Natural killer cell treated with Interleukin-12 subunit alpha and Interleukin-12 subunit beta and Interleukin-15 and Interleukin-18, amount 100 ng/mL, for 72 hours (primary cell): Measurements from ENCODE around the gene MMADHC. TPM values are rescaled to one million over a fixed set of nuclear protein-coding genes. Genes with fewer than 3 reads are reported as not detected.

ENCODE experiments used
- ATAC-seq, 2 donors: fragments of 150-1000 bp; cut with Tn5 transposase in 1 of 2; sonication (Bioruptor Pico), chemical (Tn5 transposase) in 1 of 2; 2 replicates each; pipeline ENCODE4 v1.10.0; 2021
- DNase-seq: peaks from one replicate; pipeline ENCODE4 v3.0.0; 2022; ENCODE audit warnings: low spot score
- H3K27ac Mint-ChIP-seq, 2 donors: 1 replicate in 1 of 2; 2 replicates in 1 of 2; pipeline ENCODE4 v1.8.0; 2022; ENCODE audit warnings: mixed read lengths in 2 of 2, mild to moderate bottlenecking in 1 of 2, moderate library complexity in 1 of 2
- H3K27me3 Mint-ChIP-seq, 2 donors: 1 replicate in 1 of 2; 2 replicates in 1 of 2; pipeline ENCODE4 v1.8.0; 2022; ENCODE audit warnings: mixed read lengths in 2 of 2
- H3K36me3 Mint-ChIP-seq: one replicate; pipeline ENCODE4 v1.8.0; 2022; ENCODE audit warnings: mixed read lengths
- H3K4me1 Mint-ChIP-seq, 2 donors: 1 replicate in 1 of 2; 2 replicates in 1 of 2; pipeline ENCODE4 v1.8.0; 2022; ENCODE audit warnings: low read depth in 2 of 2, mixed read lengths in 2 of 2, mild to moderate bottlenecking in 1 of 2
- H3K4me3 Mint-ChIP-seq: one replicate; pipeline ENCODE4 v1.8.0; 2022; ENCODE audit warnings: mixed read lengths
- H3K9me3 Mint-ChIP-seq: 2 replicates; pipeline ENCODE4 v1.8.0; 2022; ENCODE audit warnings: mixed read lengths
- total RNA-seq, 2 donors: library from RNA; stranded (reverse); gene quantifications; one replicate each; pipeline ENCODE4 v1.2.3, GENCODE V29; 2022

Gene MMADHC
- 100 to 1,000 TPM in 1 of 2 donors, 10 to 100 TPM in 1; 77.8 to 106 TPM for total RNA-seq

GRCh38 chr2:149587220-149587949 is at the start of gene MMADHC:
MMADHC (minus strand) TSS chr2:149587775; CDS start chr2:149587097, 678 bp downstream.
- Mint-ChIP-seq H3K27ac (peak within 1 kb of the TSS; percentile 99 to 100), H3K4me1 (peaks cover 33 to 40% of the 10 kb centered on the region in 2 donors), H3K4me3 (peak within 1 kb of the TSS; percentile 100), H3K36me3 (peaks cover 14% of the 10 kb centered on the region), H3K27me3 (peaks cover 15 to 28% of the 10 kb centered on the region in 2 donors), H3K9me3 (no peaks in the 10 kb centered on the region)
- peak; percentile 98 to 99 for ATAC-seq
- peak; percentile 95 for DNase-seq

GRCh38 chr2:149634103-149634502 is 46.5 kb upstream of the MMADHC start:
- no peak for DNase-seq
- no peak for ATAC-seq
- Mint-ChIP-seq H3K27me3 (peaks cover 2 to 14% of the 10 kb centered on the region in 2 donors), H3K9me3 (peaks cover 6% of the 10 kb centered on the region), H3K4me1 (no peaks in the 10 kb centered on the region), H3K4me3 (no peak overlapping the region), H3K27ac (no peak overlapping the region), H3K36me3 (no peaks in the 10 kb centered on the region)

- Mint-ChIP-seq H3K27ac (no peak overlapping the region), H3K9me3 (peaks cover 6% of the 10 kb centered on the region), H3K4me1 (no peaks in the 10 kb centered on the region), H3K36me3 (no peaks in the 10 kb centered on the region), H3K27me3 (peaks cover 2 to 14% of the 10 kb centered on the region in 2 donors), H3K4me3 (no peak overlapping the region)
- ATAC-seq (no peak), DNase-seq (no peak)
Observed at GRCh38 chr2:149630445-149630844, 42.9 kb upstream of the MMADHC start.

- no peaks in the 10 kb centered on the region for H3K4me1 Mint-ChIP-seq
- no peak overlapping the region for H3K27ac Mint-ChIP-seq
- ATAC-seq (no peak), DNase-seq (no peak)
- H3K36me3 Mint-ChIP-seq, result no peaks in the 10 kb centered on the region
- H3K9me3 Mint-ChIP-seq, result peaks cover 3% of the 10 kb centered on the region
- H3K27me3 Mint-ChIP-seq, result peaks cover 0 to 18% of the 10 kb centered on the region in 2 donors
- H3K4me3 Mint-ChIP-seq, result no peak overlapping the region
Observed at GRCh38 chr2:149629026-149629425, 41.5 kb upstream of the MMADHC start.

GRCh38 chr2:149627111-149627801 is 39.7 kb upstream of the MMADHC start:
- H3K4me3 Mint-ChIP-seq, result no peak overlapping the region
- no peaks in the 10 kb centered on the region for H3K4me1 Mint-ChIP-seq
- H3K9me3 Mint-ChIP-seq, result peaks cover 3% of the 10 kb centered on the region
- no peak overlapping the region for H3K27ac Mint-ChIP-seq
- DNase-seq (no peak), ATAC-seq (no peak)
- peaks cover 3 to 22% of the 10 kb centered on the region in 2 donors for H3K27me3 Mint-ChIP-seq
- H3K36me3 Mint-ChIP-seq, result no peaks in the 10 kb centered on the region

- Mint-ChIP-seq H3K27me3 (peaks cover 5 to 22% of the 10 kb centered on the region in 2 donors), H3K27ac (no peak overlapping the region), H3K36me3 (no peaks in the 10 kb centered on the region), H3K4me3 (no peak overlapping the region), H3K9me3 (peaks cover 3% of the 10 kb centered on the region), H3K4me1 (no peaks in the 10 kb centered on the region)
- ATAC-seq (no peak), DNase-seq (no peak)
Observed at GRCh38 chr2:149625671-149626070, 38.1 kb upstream of the MMADHC start.

GRCh38 chr2:149625271-149625670 is 37.7 kb upstream of the MMADHC start:
- H3K36me3 Mint-ChIP-seq, result no peaks in the 10 kb centered on the region
- ATAC-seq, result no peak

GRCh38 chr2:149622343-149622742 is 34.8 kb upstream of the MMADHC start:
- Mint-ChIP-seq H3K27me3 (peaks cover 9 to 46% of the 10 kb centered on the region in 2 donors), H3K27ac (no peak overlapping the region), H3K4me1 (no peaks in the 10 kb centered on the region), H3K36me3 (no peaks in the 10 kb centered on the region), H3K4me3 (no peak overlapping the region), H3K9me3 (no peaks in the 10 kb centered on the region)
- ATAC-seq (no peak), DNase-seq (no peak)

More at GRCh38 chr2:149625271-149625670, 37.7 kb upstream of the MMADHC start:
- Mint-ChIP-seq H3K27me3 (peaks cover 5 to 26% of the 10 kb centered on the region in 2 donors), H3K9me3 (peaks cover 3% of the 10 kb centered on the region), H3K4me3 (no peak overlapping the region), H3K27ac (no peak overlapping the region), H3K4me1 (no peaks in the 10 kb centered on the region)
- DNase-seq, result no peak

- Mint-ChIP-seq H3K4me1 (no peaks in the 10 kb centered on the region), H3K36me3 (no peaks in the 10 kb centered on the region), H3K27ac (no peak overlapping the region), H3K9me3 (no peaks in the 10 kb centered on the region), H3K4me3 (no peak overlapping the region), H3K27me3 (peaks cover 8 to 27% of the 10 kb centered on the region in 2 donors)
- DNase-seq (no peak), ATAC-seq (no peak)
Observed at GRCh38 chr2:149617476-149617875, 29.9 kb upstream of the MMADHC start.

- no peaks in the 10 kb centered on the region for H3K36me3 Mint-ChIP-seq
- no peak for ATAC-seq
- H3K9me3 Mint-ChIP-seq, result no peaks in the 10 kb centered on the region
- H3K4me1 Mint-ChIP-seq, result no peaks in the 10 kb centered on the region
- no peak overlapping the region for H3K4me3 Mint-ChIP-seq
- H3K27me3 Mint-ChIP-seq, result peaks cover 8 to 27% of the 10 kb centered on the region in 2 donors
- no peak overlapping the region for H3K27ac Mint-ChIP-seq
- no peak for DNase-seq
Observed at GRCh38 chr2:149616681-149617456, 29.3 kb upstream of the MMADHC start.

- Mint-ChIP-seq H3K4me1 (no peaks in the 10 kb centered on the region), H3K4me3 (no peak overlapping the region), H3K27me3 (peaks cover 16 to 20% of the 10 kb centered on the region in 2 donors), H3K36me3 (no peaks in the 10 kb centered on the region), H3K27ac (no peak overlapping the region), H3K9me3 (no peaks in the 10 kb centered on the region)
- no peak for ATAC-seq
- DNase-seq, result no peak
Observed at GRCh38 chr2:149613704-149614103, 26.1 kb upstream of the MMADHC start.

GRCh38 chr2:149612122-149612521 is 24.5 kb upstream of the MMADHC start:
- H3K36me3 Mint-ChIP-seq, result no peaks in the 10 kb centered on the region
- DNase-seq (no peak), ATAC-seq (no peak)
- H3K27ac Mint-ChIP-seq, result peak overlapping the region in 1 of 2 donors; percentile 31
- peaks cover 14 to 20% of the 10 kb centered on the region in 2 donors for H3K27me3 Mint-ChIP-seq
- H3K4me3 Mint-ChIP-seq, result no peak overlapping the region
- H3K4me1 Mint-ChIP-seq, result no peaks in the 10 kb centered on the region
- no peaks in the 10 kb centered on the region for H3K9me3 Mint-ChIP-seq

- DNase-seq, result no peak
- Mint-ChIP-seq H3K27ac (no peak overlapping the region), H3K4me1 (no peaks in the 10 kb centered on the region)
Observed at GRCh38 chr2:149611100-149611820, 23.7 kb upstream of the MMADHC start.

More at GRCh38 chr2:149611100-149611820, 23.7 kb upstream of the MMADHC start:
- H3K4me3 Mint-ChIP-seq, result no peak overlapping the region
- H3K36me3 Mint-ChIP-seq, result no peaks in the 10 kb centered on the region
- H3K27me3 Mint-ChIP-seq, result peaks cover 17 to 24% of the 10 kb centered on the region in 2 donors
- no peak for ATAC-seq
- no peaks in the 10 kb centered on the region for H3K9me3 Mint-ChIP-seq
